Epidermal melanocyte (primary cell): ENCODE data around the gene CD248.

ENCODE experiments used
- DNase-seq: peaks from one replicate; pipeline ENCODE4 v3.0.0; 2011; ENCODE audit warnings: low spot score; ENCODE audit not compliant: insufficient read length

CD248 gene

DNA sequence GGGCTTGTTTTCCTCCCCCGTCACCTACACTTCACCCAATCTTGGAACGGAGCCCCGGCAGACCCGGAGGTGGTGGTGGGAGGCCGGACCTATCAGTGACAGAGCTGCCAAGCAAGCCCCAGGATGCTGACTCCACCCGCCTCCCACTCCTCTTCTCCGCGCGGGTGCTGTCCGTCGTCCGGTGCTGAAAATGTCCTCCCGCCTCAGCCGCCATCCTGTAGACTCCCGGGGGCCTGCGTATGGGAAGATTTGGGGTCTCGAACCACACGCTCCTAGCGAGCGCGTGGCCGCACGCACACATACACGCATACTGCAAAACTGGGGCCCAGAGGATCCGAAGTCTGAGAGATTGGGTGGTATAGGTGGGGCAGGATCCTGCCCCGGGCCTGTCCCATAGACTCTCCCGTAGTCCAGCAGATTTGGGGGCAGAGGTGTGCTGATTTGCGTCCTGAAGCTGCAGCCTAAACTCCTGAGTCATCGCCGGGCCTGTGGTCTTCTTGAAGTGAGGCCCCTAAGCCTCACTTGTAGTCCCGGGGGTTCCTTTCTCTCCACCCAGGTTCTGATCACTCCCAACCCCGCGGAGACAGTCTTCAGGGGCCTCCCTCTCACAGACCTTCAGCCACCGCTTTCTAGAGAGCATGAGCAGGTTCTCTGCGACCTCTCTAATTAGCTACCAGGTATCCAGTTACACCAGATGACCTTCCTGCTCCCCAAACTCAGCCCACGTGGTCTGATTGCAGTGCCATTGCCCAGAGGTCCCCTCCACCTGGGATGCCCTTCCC is 27.1 kb downstream of the CD248 start:
- peak; percentile 86 for DNase-seq

DNA sequence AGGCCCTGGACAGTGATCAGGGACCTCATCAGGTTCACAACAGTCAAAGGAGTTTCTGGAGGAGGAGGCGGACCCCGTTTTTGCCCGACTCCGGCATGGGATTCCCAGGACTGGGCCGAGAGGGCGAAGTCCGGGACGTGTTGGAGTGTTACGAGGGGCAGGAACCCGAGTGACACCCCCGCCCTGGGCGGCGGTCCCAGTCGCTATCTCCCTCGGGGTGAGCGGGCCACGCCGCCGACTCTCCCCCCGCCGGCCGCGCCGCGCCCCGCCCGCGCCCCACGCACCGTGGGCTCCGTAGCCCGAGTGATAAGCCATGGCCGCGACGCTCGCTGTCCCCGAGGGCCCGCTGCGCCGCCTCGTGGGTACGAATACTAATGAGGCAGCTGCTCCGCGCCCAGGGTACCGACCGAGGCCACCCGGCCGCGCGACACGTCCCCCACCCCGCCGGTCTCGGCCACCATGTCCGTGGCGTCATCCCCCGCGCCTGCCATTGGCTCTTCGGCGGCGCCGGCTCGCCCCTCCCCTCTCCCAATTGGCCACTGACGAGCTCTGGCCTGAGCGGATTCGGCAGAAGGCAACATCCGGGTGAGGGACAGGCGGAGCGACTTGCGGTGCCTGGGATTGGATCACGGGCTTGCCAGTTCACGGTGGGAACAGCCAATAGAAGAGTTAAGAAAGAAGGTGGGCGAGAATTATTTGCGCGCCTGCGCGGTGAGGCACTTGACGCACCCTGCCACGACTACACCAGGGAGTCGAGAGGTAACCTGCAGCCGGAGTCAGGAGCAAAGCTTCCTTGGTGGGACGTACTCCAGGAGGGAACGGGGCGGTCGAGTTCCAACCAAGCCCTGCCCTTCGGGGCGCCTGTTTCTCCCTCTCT is 27.9 kb downstream of the CD248 start, which contains the start of gene YIF1A:
YIF1A (minus strand) TSS at position 473 of the 877 bp plus-strand sequence; CDS start at position 315, 158 bp downstream.
- peak; percentile 100 for DNase-seq

DNA sequence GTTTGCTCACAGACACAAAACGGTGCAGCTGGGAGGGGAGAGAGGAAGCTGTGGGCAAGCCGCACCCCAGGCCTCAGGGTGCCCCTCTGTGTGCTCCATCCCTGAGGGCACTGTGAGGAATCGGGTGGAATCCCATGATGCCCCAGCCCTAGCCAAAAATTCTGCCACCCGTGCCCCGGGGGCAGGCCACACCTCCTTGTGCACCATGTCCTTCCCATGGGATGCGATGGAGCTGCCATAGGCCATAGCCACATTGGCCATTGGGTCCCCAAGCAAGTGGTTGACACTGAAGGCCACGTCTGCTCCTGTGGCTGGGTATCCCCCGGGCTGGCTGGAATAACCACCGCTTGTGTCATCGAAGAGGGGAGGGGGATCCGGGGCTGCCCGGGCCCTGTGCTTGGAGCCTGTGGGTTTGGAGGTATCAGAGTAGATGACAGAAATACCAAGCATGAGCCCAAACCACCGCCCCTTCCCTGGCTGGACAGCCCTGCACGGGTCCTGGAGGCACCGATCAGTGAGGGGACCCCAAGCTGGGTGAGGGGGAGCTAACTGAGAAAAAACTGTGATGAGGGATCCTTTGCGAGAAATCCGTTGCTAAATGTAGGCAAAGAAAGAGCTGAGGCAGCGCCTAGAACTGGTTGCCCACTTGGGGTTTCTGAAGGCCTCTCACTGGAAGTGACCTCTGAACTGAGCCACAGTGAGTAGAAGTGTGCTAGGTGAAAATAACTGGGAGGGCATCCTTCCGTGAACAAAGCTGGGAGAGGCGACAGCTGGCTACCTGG is 28.8 kb downstream of the CD248 start:
- peak; percentile 18 for DNase-seq

DNA sequence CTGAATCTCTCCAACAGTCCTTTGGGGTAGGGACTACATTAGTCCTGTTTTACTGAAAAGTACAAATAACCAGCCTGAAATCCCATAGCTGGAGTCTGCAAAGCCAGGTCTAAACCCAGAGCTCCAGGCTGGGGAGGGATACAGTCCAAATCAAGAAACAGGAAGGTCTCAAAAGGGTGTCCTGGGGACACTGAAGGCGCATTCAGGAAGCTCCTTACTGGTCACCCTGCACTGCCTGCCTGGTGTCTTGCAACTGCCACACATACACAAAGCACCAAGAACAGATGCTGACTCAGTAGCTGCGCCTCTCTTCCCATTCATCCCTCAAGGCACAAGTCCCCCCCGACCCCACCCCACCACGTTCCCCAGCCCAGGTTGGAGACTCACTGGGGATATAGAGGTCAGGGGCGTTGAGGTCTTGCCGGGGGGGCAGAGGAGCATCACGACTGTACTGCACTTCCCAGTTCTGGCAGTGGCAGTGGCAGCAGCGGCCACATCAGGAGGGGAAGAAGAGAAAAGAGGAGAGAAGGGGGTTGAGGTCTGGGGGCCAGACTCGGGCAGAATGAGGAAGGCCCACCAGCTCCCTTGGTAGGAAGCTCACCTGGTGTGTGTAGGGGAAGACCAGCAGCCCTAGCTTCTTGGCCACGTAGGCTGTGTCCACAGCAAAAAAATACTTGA is 29.5 kb downstream of the CD248 start:
- no peak for DNase-seq

DNA sequence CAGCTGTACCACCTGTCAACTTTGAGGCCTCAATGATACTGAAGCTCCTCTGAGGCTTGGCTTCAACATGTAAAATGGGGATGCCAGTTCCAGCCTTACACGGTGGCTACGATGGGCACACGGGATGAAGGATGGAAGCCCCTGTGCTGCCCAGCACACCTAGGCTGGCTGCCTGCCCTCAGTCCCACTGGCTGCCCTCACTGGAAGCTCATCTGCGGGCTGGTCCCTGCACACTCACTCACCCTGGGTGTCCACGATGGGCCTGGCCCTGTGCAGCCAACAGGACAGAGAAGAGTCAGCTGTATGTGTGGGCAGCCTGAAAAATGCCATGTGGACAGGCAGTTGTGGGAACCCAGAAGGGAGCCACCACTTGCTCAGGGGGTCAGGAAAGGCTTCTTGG is 30.1 kb downstream of the CD248 start:
- peak; percentile 13 for DNase-seq

DNA sequence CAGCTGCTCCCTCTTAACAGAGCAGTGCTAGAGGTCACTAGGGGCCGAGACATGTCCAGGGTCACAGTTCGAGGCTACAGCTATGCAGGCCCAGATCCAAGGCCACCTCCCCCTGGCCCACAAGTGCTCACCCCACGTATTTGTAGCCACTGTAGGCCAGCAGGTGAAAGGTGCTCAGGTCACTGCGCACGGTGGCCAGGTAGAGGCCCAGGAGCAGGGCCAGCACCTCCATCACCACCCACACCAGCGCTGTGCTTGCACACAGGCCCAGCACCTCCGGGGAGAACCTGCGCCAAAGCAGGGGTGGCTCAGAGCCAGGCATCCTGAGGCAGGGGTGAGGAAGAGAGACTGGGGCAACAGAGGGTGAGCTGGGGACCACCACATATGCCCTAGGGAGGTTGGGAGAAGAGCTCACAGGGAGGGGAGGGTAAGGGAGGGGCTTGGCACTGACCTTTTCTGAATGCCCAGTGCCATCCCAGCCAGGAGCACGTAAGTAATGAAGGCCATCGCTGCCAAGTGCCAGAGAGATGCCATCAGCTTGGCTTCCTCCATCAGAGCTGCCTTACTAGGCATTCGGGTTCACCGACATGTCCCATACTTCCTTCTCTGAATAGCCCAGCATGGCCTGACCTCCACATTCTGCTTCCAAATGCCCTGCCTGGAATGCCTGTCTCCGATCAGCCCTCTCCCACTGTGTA is 31.4 kb downstream of the CD248 start:
- peak; percentile 4 for DNase-seq

DNA sequence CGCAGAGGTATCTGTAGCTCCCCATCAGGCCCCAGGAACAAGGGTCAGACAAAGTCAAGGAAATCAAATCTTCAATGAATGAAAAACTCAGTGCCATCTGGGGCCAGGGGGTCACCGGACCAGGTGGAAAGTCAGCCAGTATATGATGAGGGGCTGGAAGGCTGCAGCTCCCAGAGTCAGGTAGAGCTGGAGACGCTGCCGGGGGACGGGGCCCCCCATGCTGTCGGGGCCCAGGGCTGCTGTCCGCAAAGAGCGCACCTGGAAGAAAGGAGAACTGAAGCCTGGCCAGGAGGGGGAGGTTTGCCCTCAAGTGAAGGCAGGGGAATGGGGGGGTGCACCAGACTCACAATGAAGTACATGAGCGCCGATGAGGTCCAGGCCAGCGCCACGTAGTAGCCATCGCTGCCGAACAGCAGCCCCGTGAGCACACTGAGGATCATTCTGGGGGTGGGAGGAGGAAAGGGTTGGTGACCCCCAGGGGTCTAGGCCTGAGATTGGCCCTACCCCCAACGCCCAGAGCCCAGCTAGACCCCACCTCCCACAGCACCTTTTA is 32.2 kb downstream of the CD248 start:
- no peak for DNase-seq

DNA sequence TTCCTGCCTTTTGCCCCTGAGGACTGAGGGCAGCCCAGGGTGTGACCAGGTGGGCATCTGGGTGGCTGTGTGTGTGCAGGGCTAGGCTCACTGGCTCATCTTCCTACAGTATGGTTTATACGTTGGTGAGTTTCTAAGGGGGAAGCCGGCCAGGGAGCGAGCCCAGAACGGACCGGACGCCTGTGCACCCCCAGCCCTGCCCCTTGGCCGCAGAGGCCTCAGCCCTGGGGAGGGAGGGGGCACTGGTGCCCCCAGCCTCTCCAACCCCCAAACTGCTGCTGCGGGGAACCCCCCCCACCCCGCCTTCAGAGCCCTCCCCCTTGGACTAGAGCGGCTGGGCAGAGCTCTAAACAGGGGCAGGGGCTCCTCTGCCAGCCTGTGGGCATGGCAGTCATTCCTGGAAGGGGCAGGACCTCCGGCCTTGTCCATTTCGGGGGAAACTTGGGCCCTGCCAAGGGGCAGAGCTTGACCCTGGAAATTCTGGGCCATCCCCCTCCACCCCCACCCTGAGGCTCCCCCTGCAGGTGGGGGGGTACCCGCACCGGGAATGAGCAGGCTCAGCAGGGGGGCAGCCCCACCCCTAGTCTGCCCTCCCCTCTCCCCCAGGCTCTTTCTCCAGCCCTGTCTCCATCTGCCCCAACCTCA is 33.3 kb downstream of the CD248 start:
- no peak for DNase-seq

DNA sequence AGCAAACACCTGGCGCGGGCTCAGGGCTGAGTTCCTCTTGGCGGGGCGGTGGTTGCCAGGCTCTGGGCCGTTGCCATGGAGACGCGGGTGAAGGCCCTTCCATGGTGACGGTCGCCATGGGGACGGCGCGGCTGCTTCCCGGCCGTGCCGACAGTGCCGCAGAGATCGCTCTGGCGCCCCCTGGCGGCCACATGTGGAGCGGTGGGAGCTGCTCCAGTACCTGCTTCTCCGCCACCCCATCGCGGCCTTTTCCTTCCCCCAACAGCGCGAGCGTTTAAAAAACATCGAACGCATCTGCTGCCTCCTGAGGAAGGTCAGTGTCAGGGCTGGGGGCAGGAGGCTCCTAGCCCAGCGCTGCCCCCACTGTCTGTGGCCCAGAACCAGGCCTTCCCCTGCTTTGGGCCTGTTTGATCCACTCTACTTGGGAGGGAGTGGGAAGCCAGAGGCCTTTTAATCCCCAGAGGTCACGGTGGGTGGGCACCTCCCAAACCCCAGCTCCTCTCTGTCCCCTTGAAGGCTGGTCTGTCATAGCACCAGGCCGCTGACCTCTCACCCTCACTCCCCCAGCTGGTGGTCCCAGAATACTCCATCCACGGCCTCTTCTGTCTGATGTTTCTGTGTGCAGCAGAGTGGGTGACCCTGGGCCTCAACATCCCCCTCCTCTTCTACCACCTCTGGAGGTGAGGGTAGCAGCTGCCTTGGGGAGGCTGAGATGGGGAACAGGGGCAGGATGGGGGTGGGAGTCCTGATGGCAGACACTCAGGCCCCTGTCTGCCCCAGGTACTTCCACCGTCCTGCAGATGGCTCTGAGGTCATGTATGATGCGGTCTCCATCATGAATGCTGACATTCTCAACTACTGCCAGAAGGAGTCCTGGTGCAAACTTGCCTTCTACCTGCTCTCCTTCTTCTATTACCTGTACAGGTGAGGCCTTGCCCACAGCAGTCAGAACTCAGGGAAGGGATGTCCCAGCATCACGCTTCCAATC is 34.1 kb downstream of the CD248 start:
- peak; percentile 98 for DNase-seq

DNA sequence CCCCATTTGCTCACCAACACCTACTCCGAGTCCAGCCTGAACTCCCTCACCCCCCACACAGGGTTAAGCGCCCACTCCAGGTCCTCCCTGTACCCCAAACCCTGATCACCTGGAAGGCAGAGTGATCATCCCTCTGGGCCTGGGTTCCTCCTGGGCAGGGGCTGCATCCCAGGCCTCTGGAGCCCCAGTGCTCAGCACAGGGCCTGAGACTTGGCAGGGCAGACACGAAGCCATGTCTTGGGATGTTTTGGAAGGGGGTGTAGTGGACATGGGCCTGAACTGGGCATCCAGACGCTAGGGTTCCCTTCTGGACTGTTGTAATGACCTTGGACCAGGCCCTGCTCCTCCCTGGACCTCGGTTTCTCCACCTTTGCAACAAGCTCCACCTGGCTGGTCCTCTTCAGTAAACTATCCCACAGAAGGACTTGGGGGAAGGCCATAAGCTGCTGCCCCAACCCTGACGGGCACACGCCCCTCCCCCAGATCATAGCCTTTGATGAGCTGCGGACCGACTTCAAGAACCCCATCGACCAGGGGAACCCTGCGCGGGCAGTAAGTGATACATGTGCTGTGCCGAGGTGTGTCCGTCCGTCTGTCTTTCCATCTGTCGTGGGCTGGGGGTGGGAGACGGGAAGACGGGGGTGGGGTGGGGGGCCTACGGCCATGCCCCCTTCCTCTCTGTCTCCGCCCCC is 34.9 kb downstream of the CD248 start:
- DNase-seq, result peak; percentile 21

DNA sequence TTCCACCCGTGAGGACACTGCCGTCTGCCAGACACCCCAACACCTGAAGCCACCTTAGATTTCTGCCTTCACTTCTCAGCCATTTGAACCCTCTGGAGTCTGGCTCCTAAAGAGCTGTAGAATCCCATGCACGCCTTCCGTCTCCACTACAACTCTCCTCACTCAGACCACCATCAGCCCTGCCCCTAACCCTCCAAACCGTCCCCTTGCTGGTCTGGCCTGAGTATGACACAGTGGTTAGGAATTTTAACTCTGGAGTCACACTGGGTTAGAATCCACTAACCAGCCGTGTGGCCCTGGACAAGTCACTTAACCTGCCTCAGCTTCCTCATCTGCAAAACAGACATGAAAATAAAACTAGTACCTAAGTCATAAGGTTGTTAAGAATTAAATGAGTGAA is 35.8 kb downstream of the CD248 start:
- no peak for DNase-seq

DNA sequence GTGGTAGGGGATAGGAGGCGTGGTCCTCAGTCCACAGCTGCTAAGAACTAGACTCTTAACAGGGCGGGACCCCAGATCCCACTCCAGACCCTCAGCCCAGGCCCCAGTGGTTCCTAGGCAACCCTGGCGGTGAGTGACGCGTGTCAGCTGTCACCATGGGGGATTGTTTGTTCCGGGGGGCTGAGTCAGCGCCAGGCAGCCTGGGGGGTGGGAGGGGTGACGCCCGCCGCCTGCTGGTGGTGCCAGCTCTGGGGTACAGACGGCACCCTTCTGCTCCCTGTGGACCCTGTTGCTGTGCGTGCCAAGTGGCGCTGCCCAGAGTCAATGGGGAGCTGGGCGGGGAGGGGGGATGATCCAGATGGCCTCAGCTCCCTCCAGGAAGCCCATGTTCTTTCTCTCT is 36.4 kb downstream of the CD248 start:
- DNase-seq, result no peak

DNA sequence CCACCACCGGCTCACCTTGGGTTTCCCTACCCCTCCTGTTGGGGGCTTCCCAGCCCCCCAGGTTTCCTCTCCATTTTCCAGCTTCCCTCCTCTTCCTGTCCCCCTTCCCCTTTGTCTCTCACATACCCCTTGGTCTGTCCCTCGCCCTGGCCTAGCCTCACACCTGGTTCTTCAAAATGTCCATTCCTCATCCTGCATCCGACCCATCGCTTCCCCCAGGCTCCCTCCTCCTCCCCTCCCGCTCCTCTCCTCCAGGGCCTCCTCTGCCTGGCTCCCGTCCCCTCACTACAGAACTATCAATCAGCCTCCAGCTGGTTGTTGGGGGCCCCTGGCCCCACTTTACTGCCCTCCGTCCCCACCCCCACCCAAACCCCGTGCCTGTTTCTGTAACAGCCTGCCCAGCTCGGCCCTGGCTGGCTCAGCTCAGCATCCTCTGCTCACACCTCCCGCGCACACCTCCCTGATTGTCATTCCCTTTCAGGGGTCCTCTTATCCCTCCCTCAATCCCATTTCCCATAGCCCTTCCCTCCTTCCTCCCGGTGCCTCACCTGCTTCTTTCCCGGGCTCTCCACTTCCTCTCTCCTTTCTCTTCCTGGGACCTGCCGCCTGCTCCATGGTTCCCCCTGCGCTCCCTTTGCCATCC is 37.6 kb downstream of the CD248 start:
- DNase-seq, result no peak

DNA sequence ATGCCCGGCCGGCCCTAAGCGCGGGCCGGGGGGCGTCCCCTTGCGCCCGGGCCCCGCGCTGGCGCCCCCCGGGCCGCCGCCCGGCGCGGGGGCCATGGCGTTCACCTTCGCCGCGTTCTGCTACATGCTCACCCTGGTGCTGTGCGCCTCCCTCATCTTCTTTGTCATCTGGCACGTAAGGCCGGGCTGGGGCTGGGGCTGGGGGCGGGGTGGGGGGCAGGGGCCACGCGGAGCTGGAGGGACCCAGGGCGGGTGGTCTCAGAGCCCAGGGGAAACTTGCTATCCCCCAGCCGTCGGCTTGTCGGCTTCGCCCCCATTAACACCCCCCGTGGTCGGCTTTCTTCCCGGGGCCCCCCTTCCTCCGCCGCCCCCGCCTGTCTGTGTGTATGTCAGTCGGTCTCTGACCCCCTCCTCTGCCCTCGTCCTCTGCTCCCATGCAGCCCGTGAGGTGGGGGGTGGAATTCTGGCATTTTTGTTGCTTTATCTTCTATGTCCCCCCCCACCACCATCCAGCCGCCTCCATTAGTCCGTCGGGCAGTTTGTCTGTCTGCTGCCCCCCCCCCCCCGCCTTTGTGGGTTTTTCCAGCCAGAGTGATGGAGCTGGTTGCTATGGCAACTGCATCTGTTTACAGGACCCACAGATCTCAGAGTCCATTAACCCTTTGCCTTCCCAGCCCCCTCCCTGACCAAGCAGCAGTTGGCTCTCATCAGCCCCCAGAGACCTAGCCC is 38.3 kb downstream of the CD248 start:
- no peak for DNase-seq

DNA sequence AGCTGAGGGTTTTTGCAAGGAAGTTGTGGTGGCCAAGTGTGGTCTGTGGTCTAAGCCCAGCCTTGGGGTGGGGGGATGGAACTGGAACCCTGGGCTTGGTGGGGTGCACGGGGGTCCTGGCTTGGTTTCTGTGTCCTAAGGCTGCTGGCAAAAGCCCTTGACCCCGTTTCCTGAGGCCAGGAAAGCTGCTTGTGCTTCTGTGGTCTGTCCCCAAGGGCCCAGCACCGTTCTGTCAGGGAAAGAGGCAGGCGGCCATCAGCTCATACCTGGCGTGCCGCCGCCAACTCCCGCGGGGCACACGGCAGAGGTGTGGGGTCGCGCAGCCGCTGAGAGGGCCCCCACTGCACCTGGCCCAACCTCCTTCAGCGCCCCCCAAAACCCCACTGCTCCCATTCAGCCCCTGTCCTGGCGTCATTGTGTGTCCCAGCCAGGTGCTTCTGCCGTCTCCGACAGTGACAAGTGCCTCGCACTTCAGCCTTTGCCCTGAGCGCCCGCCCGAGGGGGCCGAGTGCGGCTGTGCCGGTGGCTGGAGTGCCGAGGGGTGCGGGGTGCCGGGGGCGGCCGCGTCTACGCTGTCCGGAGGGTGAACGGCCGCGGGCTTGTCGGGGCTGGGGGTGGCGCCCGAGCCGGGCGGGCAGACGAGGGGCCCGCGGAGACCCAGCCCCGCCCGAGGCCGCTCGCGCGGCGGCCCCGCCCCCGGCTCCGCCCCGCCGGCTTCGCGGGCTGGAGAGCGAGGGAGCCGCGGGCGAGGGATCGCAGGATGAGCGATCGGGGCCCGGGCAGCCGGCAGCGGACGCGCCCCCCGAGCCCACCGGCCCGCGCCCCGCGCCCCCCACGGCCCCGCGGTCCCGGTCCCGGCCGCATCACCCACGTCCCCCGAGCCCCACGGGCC is 39.1 kb downstream of the CD248 start, which contains the start of gene CNIH2:
CNIH2 (plus strand) TSS at position 705 of the 892 bp plus-strand sequence. CDS start 282 bp downstream, outside the sequence.
- DNase-seq, result peak; percentile 80
